DMS79 (cell line): ENCODE data around the gene TTC24.

Experiments used
- DNase-seq: peaks from one replicate; lab custom pipeline; 2025; lab: John Stamatoyannopoulos, UW

TTC24 gene

GRCh38 chr1:156554971-156555370 is 24.6 kb upstream of the TTC24 start:
- no peak for DNase-seq

- no peak for DNase-seq
Observed at GRCh38 chr1:156555715-156556114, 23.8 kb upstream of the TTC24 start.

- no peak for DNase-seq
Observed at GRCh38 chr1:156556354-156556753, 23.2 kb upstream of the TTC24 start.

- no peak for DNase-seq
Observed at GRCh38 chr1:156559086-156559796, 20.3 kb upstream of the TTC24 start.

GRCh38 chr1:156559797-156560385 is 19.6 kb upstream of the TTC24 start:
- no peak for DNase-seq

GRCh38 chr1:156560585-156561163 is 18.8 kb upstream of the TTC24 start:
- no peak for DNase-seq

- no peak for DNase-seq
Observed at GRCh38 chr1:156565519-156565918, 14.0 kb upstream of the TTC24 start.

- no peak for DNase-seq
Observed at GRCh38 chr1:156566436-156566835, 13.1 kb upstream of the TTC24 start.

GRCh38 chr1:156571261-156571852 is 8.2 kb upstream of the TTC24 start:
- peak; percentile 12 for DNase-seq

- DNase-seq, result peak; percentile 78
Observed at GRCh38 chr1:156571919-156572662, 7.4 kb upstream of the TTC24 start, which contains the start of gene IQGAP3. IQGAP3 (minus strand) TSS chr1:156572565; CDS start chr1:156572529, 36 bp downstream.

GRCh38 chr1:156572663-156573018 is 6.9 kb upstream of the TTC24 start:
- no peak for DNase-seq

GRCh38 chr1:156574039-156574633 is 5.4 kb upstream of the TTC24 start:
- no peak for DNase-seq

GRCh38 chr1:156577550-156577949 is 2.0 kb upstream of the TTC24 start:
- no peak for DNase-seq

- no peak for DNase-seq
Observed at GRCh38 chr1:156578055-156578454, 1.5 kb upstream of the TTC24 start.

- DNase-seq, result no peak
Observed at GRCh38 chr1:156581661-156582387, 2.3 kb downstream of the TTC24 start.

GRCh38 chr1:156582388-156583017 is 3.0 kb downstream of the TTC24 start:
- DNase-seq, result no peak

GRCh38 chr1:156583821-156584622 is 4.5 kb downstream of the TTC24 start:
- DNase-seq, result peak; percentile 75

- no peak for DNase-seq
Observed at GRCh38 chr1:156584813-156585212, 5.3 kb downstream of the TTC24 start.

- no peak for DNase-seq
Observed at GRCh38 chr1:156586323-156586722, 6.8 kb downstream of the TTC24 start.

- DNase-seq, result no peak
Observed at GRCh38 chr1:156586892-156587477, 7.5 kb downstream of the TTC24 start.
